A673 (cell line): Measurements from ENCODE around the gene ZNF799.

Source experiments
- CTCF ChIP-seq: fragments of 300-800, 200-600 bp; sonication (generic); conservative IDR thresholded peaks from 2 replicates; pipeline ENCODE4 v1.5.1; 2017; ENCODE audit warnings: low read depth, mild to moderate bottlenecking, antibody characterized with exemption, low read length, moderate library complexity, mixed read lengths
- EZH2 ChIP-seq: fragments of 200-600 bp; sonication (generic); IDR thresholded peaks from 2 replicates; pipeline ENCODE4 v1.6.1; 2017; ENCODE audit warnings: borderline replicate concordance, low read depth, mild to moderate bottlenecking, mixed read lengths, antibody characterized with exemption, low read length; ENCODE audit not compliant: poor library complexity, severe bottlenecking

- TF ChIP-seq CTCF: no peak; the same call in 1 of the 2 replicates
- no peak for TF ChIP-seq EZH2
Measured at GRCh38 chr19:12365236-12366162, 35.6 kb downstream of the ZNF799 start, which contains the start of gene ZNF442.
